HepG2 (cell line): ENCODE measurements around the gene HSD17B8. TPM values are rescaled to one million over a fixed set of nuclear protein-coding genes. Genes with fewer than 3 reads are reported as not detected.

Source experiments
- CAMTA2 ChIP-seq: sonication (generic); formaldehyde crosslinking; IDR thresholded peaks from 2 replicates; pipeline ENCODE4 v1.4.0; 2020; ENCODE audit warnings: mild to moderate bottlenecking, missing genetic modification reagents, borderline replicate concordance
- ELK4 ChIP-seq: sonication (generic); formaldehyde crosslinking; IDR thresholded peaks from 2 replicates; pipeline ENCODE4 v1.9.0; 2021; ENCODE audit warnings: missing genetic modification reagents, borderline replicate concordance
- KDM5A ChIP-seq: fragments of 200-600 bp; sonication (generic); IDR thresholded peaks from 2 replicates; pipeline ENCODE4 v1.7.0; 2018; ENCODE audit warnings: antibody characterized with exemption, mild to moderate bottlenecking, low read length, borderline replicate concordance
- SIX1 ChIP-seq: sonication (generic); formaldehyde crosslinking; IDR thresholded peaks from 2 replicates; pipeline ENCODE4 v1.4.0; 2020; ENCODE audit warnings: missing genetic modification reagents, borderline replicate concordance
- SP1 ChIP-seq, 2 experiments: fragments of 450-650 bp in 1 of 2; sonication (generic) in 1 of 2; formaldehyde crosslinking in 1 of 2; IDR thresholded peaks; 2 replicates each; pipeline versions ENCODE4 v1.4.0 to v1.6.1; 2016 to 2020; ENCODE audit warnings: missing genetic modification reagents in 1 of 2
- THRA ChIP-seq: sonication (generic); formaldehyde crosslinking; IDR thresholded peaks from 2 replicates; pipeline ENCODE4 v1.4.0; 2020; ENCODE audit warnings: missing genetic modification reagents, borderline replicate concordance
- ZHX1 ChIP-seq: sonication (generic); formaldehyde crosslinking; IDR thresholded peaks from 2 replicates; pipeline ENCODE4 v1.8.1; 2022; ENCODE audit warnings: low read depth, mild to moderate bottlenecking, missing genetic modification reagents
- ZNF180 ChIP-seq: sonication (generic); formaldehyde crosslinking; IDR thresholded peaks from 2 replicates; pipeline ENCODE4 v1.4.0; 2020; ENCODE audit warnings: low read depth, missing genetic modification reagents, borderline replicate concordance
- ZNF30 ChIP-seq: sonication (generic); formaldehyde crosslinking; IDR thresholded peaks from 2 replicates; pipeline ENCODE4 v1.5.0; 2020; ENCODE audit warnings: mild to moderate bottlenecking, missing genetic modification reagents
- ZNF569 ChIP-seq: sonication (generic); formaldehyde crosslinking; IDR thresholded peaks from 2 replicates; pipeline ENCODE4 v1.5.0; 2020; ENCODE audit warnings: mild to moderate bottlenecking, missing genetic modification reagents, moderate library complexity, borderline replicate concordance
- ZNF691 ChIP-seq: sonication (generic); formaldehyde crosslinking; IDR thresholded peaks from 2 replicates; pipeline ENCODE4 v1.4.0; 2020; ENCODE audit warnings: missing genetic modification reagents, low read depth, mild to moderate bottlenecking, borderline replicate concordance
- polyA plus RNA-seq, 8 experiments: library from polyadenylated mRNA; depleted of rRNA in 3 of 8; stranded (reverse) in 7 of 8; unstranded in 1 of 8; fragments of >200 nt; fragmentation: Illumina TruSeq in 4 of 8; extraction: Trizol in 4 of 8; gene quantifications; 2 replicates each; pipeline versions ENCODE4 v1.2.1 to v1.2.3, GENCODE V29; 2011 to 2016; ENCODE audit warnings: low read depth in 4 of 8, missing spikeins in 1 of 8, mixed read lengths in 1 of 8; ENCODE audit not compliant: insufficient read depth in 1 of 8
- total RNA-seq, 5 experiments: library from RNA; depleted of rRNA; stranded (reverse); fragments of >200 nt; fragmentation: Illumina TruSeq; extraction: Trizol; gene quantifications; 2 replicates each; pipeline ENCODE4 v1.2.3, GENCODE V29; 2016; ENCODE audit warnings: low read depth in 1 of 5
- TF ChIP-seq, protein P1 (sequence below), 2 experiments: sonication (generic) in 1 of 2; formaldehyde crosslinking in 1 of 2; IDR thresholded peaks; 2 replicates each; pipeline versions ENCODE4 v1.4.0 to v1.6.1; 2018 to 2020; ENCODE audit warnings: missing genetic modification reagents in 2 of 2, borderline replicate concordance in 1 of 2, low read depth in 1 of 2, mild to moderate bottlenecking in 1 of 2, missing biosample characterization in 1 of 2
- TF ChIP-seq, protein P2 (sequence below): sonication (generic); formaldehyde crosslinking; IDR thresholded peaks from 2 replicates; pipeline ENCODE4 v1.4.0; 2020; ENCODE audit warnings: mild to moderate bottlenecking, missing genetic modification reagents
- TF ChIP-seq, protein P3 (sequence below): sonication (generic); formaldehyde crosslinking; IDR thresholded peaks from 2 replicates; pipeline ENCODE4 v1.9.0; 2022; ENCODE audit warnings: low read depth, missing genetic modification reagents

The HSD17B8 gene
- total and polyA plus RNA-seq, 2 of the 13 experiments (the other 11 are each of a cell fraction or from before 2014, with no cell fraction given), result 12.6 to 20.1 TPM

GRCh38 chr6:33248932-33249731 lies 44.7 kb downstream of the HSD17B8 start (continued):
- TF ChIP-seq, protein P1, sequence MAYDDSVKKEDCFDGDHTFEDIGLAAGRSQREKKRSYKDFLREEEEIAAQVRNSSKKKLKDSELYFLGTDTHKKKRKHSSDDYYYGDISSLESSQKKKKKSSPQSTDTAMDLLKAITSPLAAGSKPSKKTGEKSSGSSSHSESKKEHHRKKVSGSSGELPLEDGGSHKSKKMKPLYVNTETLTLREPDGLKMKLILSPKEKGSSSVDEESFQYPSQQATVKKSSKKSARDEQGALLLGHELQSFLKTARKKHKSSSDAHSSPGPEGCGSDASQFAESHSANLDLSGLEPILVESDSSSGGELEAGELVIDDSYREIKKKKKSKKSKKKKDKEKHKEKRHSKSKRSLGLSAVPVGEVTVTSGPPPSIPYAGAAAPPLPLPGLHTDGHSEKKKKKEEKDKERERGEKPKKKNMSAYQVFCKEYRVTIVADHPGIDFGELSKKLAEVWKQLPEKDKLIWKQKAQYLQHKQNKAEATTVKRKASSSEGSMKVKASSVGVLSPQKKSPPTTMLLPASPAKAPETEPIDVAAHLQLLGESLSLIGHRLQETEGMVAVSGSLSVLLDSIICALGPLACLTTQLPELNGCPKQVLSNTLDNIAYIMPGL (CRISPR knock-in tag; IDR thresholded peaks at IDR 0.05; ENCODE audit: borderline replicate concordance in 1 of 2, low read depth in 1 of 2), result peak; percentile 51 to 74; a peak in 3 of 4 replicates
- TF ChIP-seq SP1 (IDR thresholded peaks at IDR 0.05) (no peak), SP1 (CRISPR knock-in tag; IDR thresholded peaks at IDR 0.05) (peak; percentile 93), ZHX1 (CRISPR knock-in tag) (no peak), ZNF30 (CRISPR knock-in tag) (no peak), THRA (CRISPR knock-in tag) (peak; percentile 100), SIX1 (CRISPR knock-in tag) (peak; percentile 58; the same call in 1 of the 2 replicates), ZNF691 (no peak), CAMTA2 (CRISPR knock-in tag) (no peak), ELK4 (no peak), ZNF569 (CRISPR knock-in tag) (peak; percentile 38; the same call in 1 of the 2 replicates), KDM5A (peak; percentile 52; the same call in 1 of the 2 replicates), ZNF180 (CRISPR knock-in tag) (no peak)
- TF ChIP-seq, protein P2, sequence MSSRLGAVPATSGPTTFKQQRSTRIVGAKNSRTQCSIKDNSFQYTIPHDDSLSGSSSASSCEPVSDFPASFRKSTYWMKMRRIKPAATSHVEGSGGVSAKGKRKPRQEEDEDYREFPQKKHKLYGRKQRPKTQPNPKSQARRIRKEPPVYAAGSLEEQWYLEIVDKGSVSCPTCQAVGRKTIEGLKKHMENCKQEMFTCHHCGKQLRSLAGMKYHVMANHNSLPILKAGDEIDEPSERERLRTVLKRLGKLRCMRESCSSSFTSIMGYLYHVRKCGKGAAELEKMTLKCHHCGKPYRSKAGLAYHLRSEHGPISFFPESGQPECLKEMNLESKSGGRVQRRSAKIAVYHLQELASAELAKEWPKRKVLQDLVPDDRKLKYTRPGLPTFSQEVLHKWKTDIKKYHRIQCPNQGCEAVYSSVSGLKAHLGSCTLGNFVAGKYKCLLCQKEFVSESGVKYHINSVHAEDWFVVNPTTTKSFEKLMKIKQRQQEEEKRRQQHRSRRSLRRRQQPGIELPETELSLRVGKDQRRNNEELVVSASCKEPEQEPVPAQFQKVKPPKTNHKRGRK, result no peak
- TF ChIP-seq, protein P3, sequence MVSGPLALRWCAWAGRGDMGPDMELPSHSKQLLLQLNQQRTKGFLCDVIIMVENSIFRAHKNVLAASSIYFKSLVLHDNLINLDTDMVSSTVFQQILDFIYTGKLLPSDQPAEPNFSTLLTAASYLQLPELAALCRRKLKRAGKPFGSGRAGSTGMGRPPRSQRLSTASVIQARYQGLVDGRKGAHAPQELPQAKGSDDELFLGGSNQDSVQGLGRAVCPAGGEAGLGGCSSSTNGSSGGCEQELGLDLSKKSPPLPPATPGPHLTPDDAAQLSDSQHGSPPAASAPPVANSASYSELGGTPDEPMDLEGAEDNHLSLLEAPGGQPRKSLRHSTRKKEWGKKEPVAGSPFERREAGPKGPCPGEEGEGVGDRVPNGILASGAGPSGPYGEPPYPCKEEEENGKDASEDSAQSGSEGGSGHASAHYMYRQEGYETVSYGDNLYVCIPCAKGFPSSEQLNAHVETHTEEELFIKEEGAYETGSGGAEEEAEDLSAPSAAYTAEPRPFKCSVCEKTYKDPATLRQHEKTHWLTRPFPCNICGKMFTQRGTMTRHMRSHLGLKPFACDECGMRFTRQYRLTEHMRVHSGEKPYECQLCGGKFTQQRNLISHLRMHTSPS (CRISPR knock-in tag), result peak; percentile 97
